ENCODE data around the gene PACSIN2. TPM values are rescaled to one million over a fixed set of nuclear protein-coding genes. Genes with fewer than 3 reads are reported as not detected.

The PACSIN2 gene
- total RNA-seq, 1 experiment from 2014 or later = 224 TPM

DNA sequence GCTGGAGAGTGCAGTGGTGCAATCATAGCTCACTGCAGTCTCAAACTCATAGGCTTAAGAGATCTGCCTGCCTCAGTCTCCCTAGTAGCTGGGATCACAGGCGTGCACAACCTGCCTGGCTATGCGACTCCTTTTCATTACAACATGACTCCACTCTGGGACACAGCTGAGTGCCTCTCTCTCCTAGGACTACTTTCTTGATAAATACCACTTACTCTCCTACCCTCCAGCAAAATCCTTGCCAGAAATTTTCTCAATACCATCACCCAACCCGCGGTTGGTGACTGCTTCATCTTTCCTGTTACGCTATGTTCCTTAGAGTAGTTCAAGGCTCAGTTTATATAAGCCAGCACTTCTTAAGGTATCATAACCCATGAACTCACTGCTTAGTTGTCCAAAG is 184.8 kb downstream of the PACSIN2 start:
- H3K4me3 Mint-ChIP-seq (ENCODE audit: low read depth, unreplicated experiment) = no peak overlapping the region
- no peaks in the 10 kb centered on the region for H3K27me3 Mint-ChIP-seq (ENCODE audit: unreplicated experiment)
- H3K4me1 Mint-ChIP-seq (ENCODE audit: low read depth, unreplicated experiment) = no peaks in the 10 kb centered on the region
- DNase-seq = no peak
- CTCF ChIA-PET = no interaction called here
- peaks cover 27% of the 10 kb centered on the region for H3K36me3 Mint-ChIP-seq (ENCODE audit: insufficient read depth, unreplicated experiment)
- BruUV-seq (replicated peaks) = no TSS peak
- TF ChIP-seq, protein P1, sequence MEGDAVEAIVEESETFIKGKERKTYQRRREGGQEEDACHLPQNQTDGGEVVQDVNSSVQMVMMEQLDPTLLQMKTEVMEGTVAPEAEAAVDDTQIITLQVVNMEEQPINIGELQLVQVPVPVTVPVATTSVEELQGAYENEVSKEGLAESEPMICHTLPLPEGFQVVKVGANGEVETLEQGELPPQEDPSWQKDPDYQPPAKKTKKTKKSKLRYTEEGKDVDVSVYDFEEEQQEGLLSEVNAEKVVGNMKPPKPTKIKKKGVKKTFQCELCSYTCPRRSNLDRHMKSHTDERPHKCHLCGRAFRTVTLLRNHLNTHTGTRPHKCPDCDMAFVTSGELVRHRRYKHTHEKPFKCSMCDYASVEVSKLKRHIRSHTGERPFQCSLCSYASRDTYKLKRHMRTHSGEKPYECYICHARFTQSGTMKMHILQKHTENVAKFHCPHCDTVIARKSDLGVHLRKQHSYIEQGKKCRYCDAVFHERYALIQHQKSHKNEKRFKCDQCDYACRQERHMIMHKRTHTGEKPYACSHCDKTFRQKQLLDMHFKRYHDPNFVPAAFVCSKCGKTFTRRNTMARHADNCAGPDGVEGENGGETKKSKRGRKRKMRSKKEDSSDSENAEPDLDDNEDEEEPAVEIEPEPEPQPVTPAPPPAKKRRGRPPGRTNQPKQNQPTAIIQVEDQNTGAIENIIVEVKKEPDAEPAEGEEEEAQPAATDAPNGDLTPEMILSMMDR (IDR thresholded peaks at IDR 0.05; ENCODE audit: unreplicated experiment) = no peak
- H3K27ac Mint-ChIP-seq (ENCODE audit: unreplicated experiment) = no peak overlapping the region
- H3K9me3 Mint-ChIP-seq (ENCODE audit: low read depth, unreplicated experiment) = no peaks in the 10 kb centered on the region
- intact Hi-C loops (cut with micrococcal nuclease; ENCODE audit: unreplicated experiment) = no loop called here

DNA sequence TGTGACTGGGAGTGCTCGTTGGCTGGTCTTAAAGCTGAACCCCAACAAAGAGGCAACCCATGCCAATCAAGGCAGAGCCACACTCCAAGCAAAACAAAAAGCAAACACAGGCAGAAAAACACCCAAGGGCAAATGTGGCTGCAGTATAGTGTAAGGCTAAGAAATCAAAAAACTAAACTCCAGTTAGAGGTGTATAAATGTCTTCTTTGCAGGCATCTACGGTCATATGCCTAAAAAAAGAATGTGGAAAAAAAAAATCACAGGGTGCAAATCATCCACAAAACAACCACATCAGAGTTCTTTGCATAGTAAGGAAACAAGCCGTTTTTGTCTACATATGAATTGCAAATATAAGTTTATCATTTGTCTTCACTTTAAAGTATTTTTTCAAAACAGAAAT is 185.6 kb downstream of the PACSIN2 start:
- no peak overlapping the region for H3K4me3 Mint-ChIP-seq (ENCODE audit: low read depth, unreplicated experiment)
- CTCF ChIA-PET = no interaction called here
- DNase-seq = no peak
- no peaks in the 10 kb centered on the region for H3K27me3 Mint-ChIP-seq (ENCODE audit: unreplicated experiment)
- H3K9me3 Mint-ChIP-seq (ENCODE audit: low read depth, unreplicated experiment) = no peaks in the 10 kb centered on the region
- peaks cover 33% of the 10 kb centered on the region for H3K36me3 Mint-ChIP-seq (ENCODE audit: insufficient read depth, unreplicated experiment)
- no peaks in the 10 kb centered on the region for H3K4me1 Mint-ChIP-seq (ENCODE audit: low read depth, unreplicated experiment)
- TF ChIP-seq, protein P1 (IDR thresholded peaks at IDR 0.05; ENCODE audit: unreplicated experiment) = no peak
- intact Hi-C loops (cut with micrococcal nuclease; ENCODE audit: unreplicated experiment) = no loop called here
- no peak overlapping the region for H3K27ac Mint-ChIP-seq (ENCODE audit: unreplicated experiment)
- no TSS peak for BruUV-seq (replicated peaks)

DNA sequence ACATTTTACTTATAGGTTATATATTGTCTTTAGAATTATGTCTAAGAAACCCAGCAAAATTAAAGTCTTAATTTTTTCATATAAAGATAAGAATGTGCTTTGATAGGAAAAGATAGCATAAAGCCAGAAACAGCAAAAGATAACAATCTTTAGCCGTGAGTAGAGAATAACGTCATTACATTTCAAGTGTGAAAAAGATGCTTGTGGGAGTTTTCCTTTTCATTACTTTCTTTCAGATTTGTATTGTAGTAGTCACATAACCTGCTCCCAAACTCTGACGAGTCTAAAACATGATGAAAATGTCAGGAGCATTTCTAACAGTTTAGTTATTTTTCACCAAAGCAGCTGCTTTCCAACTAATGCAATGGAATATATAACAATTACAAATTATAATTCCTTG is 189.2 kb downstream of the PACSIN2 start:
- peaks cover 32% of the 10 kb centered on the region for H3K36me3 Mint-ChIP-seq (ENCODE audit: insufficient read depth, unreplicated experiment)

DNA sequence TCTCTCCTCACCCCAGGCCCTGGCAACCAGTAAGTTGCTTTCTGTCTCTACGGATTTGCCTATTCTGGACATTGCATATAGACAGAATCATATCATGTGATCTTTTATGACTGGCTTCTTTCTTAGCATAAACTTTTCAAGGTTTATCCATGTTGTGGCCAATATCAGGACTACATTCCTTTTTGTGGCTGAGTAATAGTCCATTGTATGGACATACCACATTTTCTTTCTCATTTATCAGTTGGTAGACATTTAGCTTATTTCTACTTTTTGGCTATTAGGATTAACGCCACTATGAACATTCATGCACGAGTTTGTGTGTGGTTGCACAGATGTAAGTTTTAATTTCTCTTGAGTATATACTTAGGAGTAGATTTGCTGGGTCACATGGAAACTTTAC is 193.6 kb downstream of the PACSIN2 start:
- H3K27me3 Mint-ChIP-seq (ENCODE audit: unreplicated experiment) = no peaks in the 10 kb centered on the region
- CTCF ChIA-PET = no interaction called here
- peaks cover 6% of the 10 kb centered on the region for H3K9me3 Mint-ChIP-seq (ENCODE audit: low read depth, unreplicated experiment)
- BruUV-seq (replicated peaks) = no TSS peak
- peaks cover 24% of the 10 kb centered on the region for H3K36me3 Mint-ChIP-seq (ENCODE audit: insufficient read depth, unreplicated experiment)
- no peak for DNase-seq
- peaks cover 19% of the 10 kb centered on the region for H3K4me1 Mint-ChIP-seq (ENCODE audit: low read depth, unreplicated experiment)
- H3K27ac Mint-ChIP-seq (ENCODE audit: unreplicated experiment) = peak overlapping the region; percentile 31
- TF ChIP-seq, protein P1 (IDR thresholded peaks at IDR 0.05; ENCODE audit: unreplicated experiment) = no peak
- no peak overlapping the region for H3K4me3 Mint-ChIP-seq (ENCODE audit: low read depth, unreplicated experiment)
- intact Hi-C loops (cut with micrococcal nuclease; ENCODE audit: unreplicated experiment) = loop anchor here (2.0 kb wide), 1 partner anchor 17 kb away; no protein-coding TSS in a partner anchor

More for the DNA sequence above, 189.2 kb downstream of the PACSIN2 start:
- peaks cover 6% of the 10 kb centered on the region for H3K4me1 Mint-ChIP-seq (ENCODE audit: low read depth, unreplicated experiment)
- CTCF ChIA-PET = no interaction called here
- TF ChIP-seq, protein P1 (IDR thresholded peaks at IDR 0.05; ENCODE audit: unreplicated experiment) = no peak
- BruUV-seq (replicated peaks) = no TSS peak
- DNase-seq = no peak
- peaks cover 6% of the 10 kb centered on the region for H3K9me3 Mint-ChIP-seq (ENCODE audit: low read depth, unreplicated experiment)
- no peaks in the 10 kb centered on the region for H3K27me3 Mint-ChIP-seq (ENCODE audit: unreplicated experiment)
- no peak overlapping the region for H3K4me3 Mint-ChIP-seq (ENCODE audit: low read depth, unreplicated experiment)
- H3K27ac Mint-ChIP-seq (ENCODE audit: unreplicated experiment) = no peak overlapping the region
- intact Hi-C loops (cut with micrococcal nuclease; ENCODE audit: unreplicated experiment) = no loop called here

Measured in Calu3 (cell line).